Left lung (tissue), 10 donors: ENCODE measurements around the gene PSMD6. TPM values are rescaled to one million over a fixed set of nuclear protein-coding genes. Genes with fewer than 3 reads are reported as not detected.

Experiments used
- ATAC-seq: fragments of 200-7000 bp; cut with Tn5 transposase; one replicate; pipeline ENCODE4 v1.9.1; 2020; ENCODE audit warnings: moderate library complexity
- DNase-seq, 4 donors: peaks; one replicate each; pipeline ENCODE4 v3.0.0-alpha.2; 2013 to 2020
- H3K27ac ChIP-seq, 2 donors: fragments of 200-600 bp; sonication (generic) in 1 of 2; one replicate each; pipeline versions ENCODE4 v1.5.0 to v1.8.0; 2020 to 2021
- H3K27me3 ChIP-seq, 2 donors: fragments of 200-600 bp; sonication (generic) in 1 of 2; one replicate each; pipeline versions ENCODE4 v1.5.0 to v1.8.0; 2020 to 2021
- H3K36me3 ChIP-seq, 2 donors: fragments of 200-600 bp; sonication (generic) in 1 of 2; one replicate each; pipeline versions ENCODE4 v1.5.0 to v1.8.0; 2020 to 2021
- H3K4me1 ChIP-seq, 2 donors: fragments of 200-600 bp; one replicate each; pipeline ENCODE4 v1.8.0; 2021
- H3K4me3 ChIP-seq, 2 donors: fragments of 200-600 bp; sonication (generic) in 1 of 2; one replicate each; pipeline versions ENCODE4 v1.5.0 to v1.8.0; 2020 to 2021; ENCODE audit warnings: mild to moderate bottlenecking in 1 of 2
- H3K9me3 ChIP-seq, 2 donors: fragments of 200-600 bp; sonication (generic) in 1 of 2; one replicate each; pipeline versions ENCODE4 v1.5.0 to v1.8.0; 2020 to 2021
- CTCF ChIP-seq, 2 donors: fragments of 200-600 bp; sonication (generic) in 1 of 2; IDR thresholded peaks; one replicate each; pipeline versions ENCODE4 v1.5.0 to v1.8.0; 2021; ENCODE audit warnings: antibody characterized with exemption in 2 of 2
- intact Hi-C, 2 donors: fragments of 100-400 bp; cut with DNase I; formaldehyde crosslinking; loops; one replicate each; pipeline versions ENCODE4 v1.11.2 to v1.14.2; 2022
- polyA plus RNA-seq, 6 donors: library from polyadenylated mRNA; unstranded; fragments of 120-200 nt; gene quantifications; one replicate each; pipeline ENCODE4 v1.2.1, GENCODE V29; 2013; ENCODE audit not compliant: insufficient read length in 6 of 6
- total RNA-seq, 2 donors: library from RNA; stranded (reverse); fragmentation: NEBNext Ultra II Directional; extraction: Animal tissue kit (Norgen Biotek cat#: 25700); gene quantifications; one replicate each; pipeline ENCODE4 v1.2.1, GENCODE V29; 2021
- donor health status: DM: no; HTN: yes; CAD: no.
- donor health status: DM: no; HTN: no; CAD: no.

Gene PSMD6
- total and polyA plus RNA-seq, 8 donors, result 48.8 to 104 (median 93.2) TPM

- ATAC-seq, result no peak
- intact Hi-C loops, result no loop called here
- no peak overlapping the region for H3K27ac ChIP-seq
- H3K9me3 ChIP-seq, result no peaks in the 10 kb centered on the region
- no peak for TF ChIP-seq CTCF (IDR thresholded peaks at IDR 0.05)
- H3K27me3 ChIP-seq, result no peaks in the 10 kb centered on the region
- peaks cover 0 to 98% of the 10 kb centered on the region in 2 donors for H3K36me3 ChIP-seq
- H3K4me1 ChIP-seq, result peaks cover 4 to 18% of the 10 kb centered on the region in 2 donors
- H3K4me3 ChIP-seq, result no peak overlapping the region
- no peak for DNase-seq
These were observed 6.2 kb downstream of the PSMD6 start for GRCh38 chr3:64016941-64017620.

DNA sequence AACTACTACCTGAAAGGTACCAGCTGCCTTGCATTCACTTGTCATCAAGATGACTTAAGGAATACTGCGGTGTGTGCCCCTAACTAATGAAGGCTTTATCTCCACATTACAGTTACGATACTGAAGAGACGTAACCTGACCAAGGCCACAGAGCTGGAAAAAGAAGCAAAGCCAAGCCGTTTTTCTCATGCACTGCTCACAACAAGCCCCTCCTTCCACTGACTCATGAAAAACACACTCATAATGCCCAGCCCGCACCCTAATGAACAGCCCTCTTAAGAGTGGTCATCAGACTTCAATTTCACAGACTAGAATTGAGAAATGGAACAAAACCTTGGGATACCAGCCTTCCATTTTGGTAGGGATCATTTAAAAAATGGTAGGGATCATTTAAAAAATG lies 11.6 kb downstream of the PSMD6 start:
- peaks cover 0 to 8% of the 10 kb centered on the region in 2 donors for H3K4me1 ChIP-seq
- no peak for TF ChIP-seq CTCF (IDR thresholded peaks at IDR 0.05)
- intact Hi-C loops, result no loop called here
- peak; percentile 62 for ATAC-seq
- H3K4me3 ChIP-seq, result no peak overlapping the region
- H3K9me3 ChIP-seq, result no peaks in the 10 kb centered on the region
- no peaks in the 10 kb centered on the region for H3K27me3 ChIP-seq
- no peak overlapping the region for H3K27ac ChIP-seq
- H3K36me3 ChIP-seq, result peaks cover 0 to 99% of the 10 kb centered on the region in 2 donors
- no peak for DNase-seq

GRCh38 chr3:64010199-64010598 lies 13.1 kb downstream of the PSMD6 start:
- DNase-seq (no peak), ATAC-seq (no peak)
- intact Hi-C loops, result no loop called here
- H3K9me3 ChIP-seq, result no peaks in the 10 kb centered on the region
- TF ChIP-seq CTCF (IDR thresholded peaks at IDR 0.05), result no peak
- H3K27me3 ChIP-seq, result no peaks in the 10 kb centered on the region
- H3K36me3 ChIP-seq, result peaks cover 0 to 99% of the 10 kb centered on the region in 2 donors
- no peak overlapping the region for H3K4me3 ChIP-seq
- no peak overlapping the region for H3K27ac ChIP-seq
- H3K4me1 ChIP-seq, result peaks cover 0 to 8% of the 10 kb centered on the region in 2 donors

- ATAC-seq (no peak), DNase-seq (no peak)
- no peak for TF ChIP-seq CTCF (IDR thresholded peaks at IDR 0.05)
- Histone ChIP-seq H3K27me3 (no peaks in the 10 kb centered on the region), H3K4me1 (peaks cover 0 to 8% of the 10 kb centered on the region in 2 donors), H3K36me3 (peaks cover 0 to 99% of the 10 kb centered on the region in 2 donors), H3K27ac (no peak overlapping the region), H3K4me3 (no peak overlapping the region), H3K9me3 (no peaks in the 10 kb centered on the region)
- intact Hi-C loops, result no loop called here
These were observed 13.8 kb downstream of the PSMD6 start for GRCh38 chr3:64009528-64009927.

DNA sequence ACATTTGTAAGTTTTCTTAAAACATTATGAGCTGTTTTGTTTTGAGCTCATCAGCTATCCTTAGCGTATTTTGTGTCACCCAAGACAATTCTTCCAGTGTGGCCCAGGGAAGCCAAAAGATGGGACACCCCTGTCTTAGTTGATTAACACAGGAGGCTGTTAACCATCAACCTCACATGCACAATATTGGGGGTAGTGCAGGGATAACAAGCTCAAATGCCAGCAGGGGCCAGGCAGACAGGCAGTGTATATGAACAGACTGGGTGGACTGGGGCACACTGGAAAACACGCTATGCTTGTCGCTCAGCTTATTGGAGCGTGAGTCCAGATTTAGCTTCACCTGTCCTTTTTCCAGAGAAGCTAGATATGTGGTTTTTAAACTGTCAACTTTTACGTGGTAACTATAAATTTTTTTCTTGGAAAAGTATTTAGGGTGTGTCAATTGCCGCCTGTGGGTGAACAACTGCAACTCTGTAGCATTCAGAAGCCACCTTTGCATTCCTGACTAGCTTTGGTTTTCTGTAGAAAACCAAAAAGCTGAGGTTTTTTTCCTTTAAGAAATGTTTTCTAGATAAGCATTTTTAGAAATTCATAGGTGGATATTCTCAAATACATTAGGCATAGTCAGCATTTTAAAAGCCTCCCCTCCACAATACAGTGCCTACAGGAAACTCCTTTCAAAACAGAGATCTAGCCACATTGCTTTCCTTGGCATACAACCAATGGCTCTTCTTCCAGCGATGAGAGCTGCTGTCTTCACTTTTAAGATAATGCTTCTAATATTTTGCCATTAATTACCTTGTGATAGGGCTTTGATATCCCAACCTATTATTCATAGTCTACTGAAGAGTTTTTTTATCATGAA lies 14.6 kb downstream of the PSMD6 start:
- peak; percentile 27 for ATAC-seq
- intact Hi-C loops, result no loop called here

More for the DNA sequence above, 14.6 kb downstream of the PSMD6 start:
- Histone ChIP-seq H3K4me1 (peaks cover 0 to 8% of the 10 kb centered on the region in 2 donors), H3K4me3 (no peak overlapping the region), H3K27ac (no peak overlapping the region), H3K9me3 (no peaks in the 10 kb centered on the region), H3K27me3 (no peaks in the 10 kb centered on the region), H3K36me3 (peaks cover 0 to 99% of the 10 kb centered on the region in 2 donors)
- TF ChIP-seq CTCF (IDR thresholded peaks at IDR 0.05), result no peak
- DNase-seq, result no peak
